B cell (primary cell): Measurements from ENCODE around the gene SALL3.

Source experiments
- EZH2 ChIP-seq: IDR thresholded peaks from 2 replicates; pipeline ENCODE4 v1.6.1; 2012; ENCODE audit warnings: borderline replicate concordance, low read depth, mild to moderate bottlenecking, moderate library complexity, low read length; ENCODE audit not compliant: insufficient read depth, poor library complexity, severe bottlenecking
- TF ChIP-seq, protein P1 (sequence below): fragments of 200-600 bp; IDR thresholded peaks from one replicate; pipeline ENCODE4 v1.8.0; 2022; ENCODE audit warnings: antibody characterized with exemption, mild to moderate bottlenecking

DNA sequence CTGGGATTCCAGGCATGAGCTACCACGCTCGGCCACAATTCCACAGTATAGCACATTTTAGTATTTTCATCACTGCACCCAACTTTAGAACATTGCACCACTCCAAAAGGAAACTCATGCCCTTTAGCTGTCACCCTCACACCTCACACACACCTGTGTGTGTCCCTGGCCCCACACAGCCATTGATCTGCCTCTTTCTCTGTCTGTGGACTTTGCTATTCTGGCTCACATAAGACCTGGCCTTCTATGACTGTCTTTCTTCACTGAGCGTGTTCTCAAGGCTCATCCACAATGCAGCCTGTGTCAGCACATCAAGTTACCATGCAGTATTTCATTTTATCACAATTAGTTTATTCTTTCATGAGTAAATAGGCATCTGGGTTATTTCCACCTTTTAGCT, 69.9 kb downstream of the SALL3 start:
- no peak for TF ChIP-seq EZH2
- TF ChIP-seq, protein P1, sequence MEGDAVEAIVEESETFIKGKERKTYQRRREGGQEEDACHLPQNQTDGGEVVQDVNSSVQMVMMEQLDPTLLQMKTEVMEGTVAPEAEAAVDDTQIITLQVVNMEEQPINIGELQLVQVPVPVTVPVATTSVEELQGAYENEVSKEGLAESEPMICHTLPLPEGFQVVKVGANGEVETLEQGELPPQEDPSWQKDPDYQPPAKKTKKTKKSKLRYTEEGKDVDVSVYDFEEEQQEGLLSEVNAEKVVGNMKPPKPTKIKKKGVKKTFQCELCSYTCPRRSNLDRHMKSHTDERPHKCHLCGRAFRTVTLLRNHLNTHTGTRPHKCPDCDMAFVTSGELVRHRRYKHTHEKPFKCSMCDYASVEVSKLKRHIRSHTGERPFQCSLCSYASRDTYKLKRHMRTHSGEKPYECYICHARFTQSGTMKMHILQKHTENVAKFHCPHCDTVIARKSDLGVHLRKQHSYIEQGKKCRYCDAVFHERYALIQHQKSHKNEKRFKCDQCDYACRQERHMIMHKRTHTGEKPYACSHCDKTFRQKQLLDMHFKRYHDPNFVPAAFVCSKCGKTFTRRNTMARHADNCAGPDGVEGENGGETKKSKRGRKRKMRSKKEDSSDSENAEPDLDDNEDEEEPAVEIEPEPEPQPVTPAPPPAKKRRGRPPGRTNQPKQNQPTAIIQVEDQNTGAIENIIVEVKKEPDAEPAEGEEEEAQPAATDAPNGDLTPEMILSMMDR = no peak
